Measurements from ENCODE around the gene MUCL3.

DNA sequence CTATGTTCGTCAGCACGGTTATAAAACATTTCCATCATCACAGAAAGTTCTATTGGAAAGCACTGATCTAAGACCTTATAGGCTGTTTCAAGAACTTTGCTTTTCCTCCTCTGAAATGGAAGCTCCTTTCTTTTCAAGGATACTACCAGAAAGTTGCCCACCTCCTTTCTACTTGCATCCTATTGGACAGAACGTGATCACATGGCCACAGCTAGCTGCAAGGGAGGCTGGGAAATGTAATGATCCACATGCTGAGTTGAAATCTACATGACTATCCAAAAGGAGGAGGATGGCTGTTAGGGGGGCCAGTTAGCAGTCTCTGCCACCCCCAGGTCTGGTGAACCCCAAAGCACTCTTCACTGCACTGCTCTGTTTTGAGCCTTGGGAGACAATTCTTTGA lies 12.1 kb upstream of the MUCL3 start:
- no peak for TF ChIP-seq POLR2AphosphoS5 (IDR thresholded peaks at IDR 0.05; ENCODE audit: low read depth, low read length)
- no peak for TF ChIP-seq TAF1 (IDR thresholded peaks at IDR 0.05; ENCODE audit: borderline replicate concordance, low read depth, low read length)
- no peak for TF ChIP-seq POLR2A (IDR thresholded peaks at IDR 0.05; ENCODE audit: low read depth, low read length)
